HG02885 (cell line): ENCODE data around the gene ECT2L.
A peak's percentile ranks its signal among the peaks of the same experiment; 100 is the strongest.

Experiments
- ATAC-seq: cut with Tn5 transposase; IDR thresholded peaks from one replicate; pipeline ENCODE4 v1.9.1; 2021; ENCODE audit warnings: mild to moderate bottlenecking; ENCODE audit not compliant: unreplicated experiment, poor library complexity

ECT2L gene, protein sequence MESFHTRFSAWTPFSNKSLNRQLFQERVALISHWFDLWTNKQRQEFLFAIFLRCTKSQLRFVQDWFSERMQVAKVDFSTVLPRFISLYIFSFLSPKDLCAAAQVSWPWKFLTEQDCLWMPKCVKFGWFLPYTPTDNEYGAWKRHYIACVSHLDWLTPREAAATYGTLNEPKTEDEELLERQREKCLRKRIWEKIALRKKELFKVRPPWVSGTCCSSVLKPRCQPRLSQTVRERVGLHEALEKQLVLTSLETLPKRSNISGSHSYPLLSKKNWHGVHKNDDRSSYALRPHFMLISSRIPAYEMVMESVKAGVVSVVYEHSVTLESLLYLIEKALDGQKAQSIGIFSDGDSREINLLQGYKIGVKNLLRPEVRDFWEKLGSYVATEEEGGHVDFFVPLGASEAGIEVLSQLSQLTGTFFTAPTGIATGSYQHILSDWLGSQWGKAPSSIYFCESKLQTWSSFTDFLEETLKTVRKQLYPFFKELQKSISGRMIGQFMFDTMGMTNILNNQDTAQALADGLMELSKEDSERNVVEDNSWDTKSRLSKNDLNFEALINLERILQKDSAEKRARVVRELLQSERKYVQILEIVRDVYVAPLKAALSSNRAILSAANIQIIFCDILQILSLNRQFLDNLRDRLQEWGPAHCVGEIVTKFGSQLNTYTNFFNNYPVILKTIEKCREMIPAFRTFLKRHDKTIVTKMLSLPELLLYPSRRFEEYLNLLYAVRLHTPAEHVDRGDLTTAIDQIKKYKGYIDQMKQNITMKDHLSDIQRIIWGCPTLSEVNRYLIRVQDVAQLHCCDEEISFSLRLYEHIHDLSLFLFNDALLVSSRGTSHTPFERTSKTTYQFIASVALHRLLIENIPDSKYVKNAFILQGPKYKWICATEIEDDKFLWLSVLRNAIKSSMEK

DNA sequence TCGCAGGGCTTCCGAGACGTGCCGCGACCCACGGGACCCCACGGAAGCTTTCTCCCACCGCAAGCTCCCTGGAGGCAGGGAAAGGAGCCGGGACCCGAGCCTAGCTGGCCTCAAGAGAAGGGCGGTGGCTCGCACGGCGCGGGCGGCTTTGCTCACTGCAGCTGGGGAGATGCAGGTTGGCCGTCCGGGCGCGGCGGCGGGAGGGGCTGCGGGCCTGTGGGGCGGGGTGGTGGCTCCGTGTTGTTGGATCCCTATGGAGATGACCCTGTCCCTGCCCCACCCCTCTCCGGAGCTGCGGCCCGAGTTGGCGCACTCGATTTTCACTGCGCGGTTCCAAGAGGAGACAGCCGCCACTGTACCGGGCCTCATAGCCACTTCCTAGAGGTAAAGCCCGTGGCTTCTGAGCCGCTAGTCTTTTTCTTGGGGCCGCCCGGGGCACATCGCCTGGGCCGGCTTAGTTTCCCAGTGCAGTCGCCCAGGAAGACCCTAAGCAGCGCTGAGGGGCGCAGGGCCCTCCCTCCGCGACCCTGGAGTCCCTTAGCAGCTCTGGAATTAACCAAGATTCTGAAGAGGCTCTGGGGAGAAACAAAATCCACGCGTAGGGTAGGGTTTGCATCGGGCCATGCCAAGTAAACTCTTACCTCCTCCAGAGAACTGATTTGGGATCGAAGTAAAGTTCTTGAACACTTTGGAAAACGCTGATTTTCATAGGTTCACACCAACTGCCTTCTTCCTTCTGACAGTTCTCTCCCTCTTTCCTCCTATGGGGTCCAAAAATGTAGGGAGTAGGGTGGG, at the start of gene ECT2L:
ECT2L (plus strand) TSS at position 279 of the 795 bp plus-strand sequence. CDS start 17,188 bp downstream, outside the sequence.
- no peak for ATAC-seq

DNA sequence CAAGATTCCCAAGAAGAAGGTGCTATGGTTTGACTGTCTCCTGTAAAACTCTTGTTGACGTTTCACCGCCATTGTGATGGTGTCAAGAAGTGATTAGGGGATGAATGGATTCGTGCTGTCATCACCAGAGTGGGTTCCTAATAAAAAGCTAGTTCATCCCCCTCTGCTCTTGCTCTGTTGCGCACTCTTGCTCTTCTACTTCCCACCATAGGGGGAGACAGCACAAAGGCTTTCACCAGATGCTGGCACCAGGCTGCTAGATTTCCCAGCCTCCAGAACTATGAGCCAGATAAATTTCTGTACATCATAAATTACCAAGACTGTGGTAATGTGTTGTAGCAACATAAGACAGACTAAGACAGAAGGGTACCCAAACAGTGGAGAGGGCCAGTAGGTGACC, 43.9 kb upstream of the ECT2L start:
- ATAC-seq: no peak

DNA sequence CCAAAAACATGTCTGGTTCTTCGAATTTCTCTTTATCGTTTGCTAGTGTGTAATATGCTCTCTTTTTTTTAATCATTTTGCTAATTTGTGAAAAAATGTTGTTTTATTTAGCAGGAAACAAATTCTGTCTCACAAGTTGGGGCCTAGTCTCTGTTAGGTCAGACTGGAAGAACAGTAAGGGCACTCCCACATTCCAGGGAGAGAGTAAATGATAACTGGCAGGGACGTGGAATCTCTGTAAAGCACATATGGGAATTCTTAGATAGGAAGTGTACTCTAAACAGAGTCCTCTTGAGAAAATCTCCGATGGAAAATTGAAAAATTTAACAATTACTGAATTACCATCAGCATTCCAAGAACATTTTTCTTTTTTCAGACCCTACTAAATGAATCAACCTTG, 38.8 kb upstream of the ECT2L start:
- ATAC-seq: no peak

DNA sequence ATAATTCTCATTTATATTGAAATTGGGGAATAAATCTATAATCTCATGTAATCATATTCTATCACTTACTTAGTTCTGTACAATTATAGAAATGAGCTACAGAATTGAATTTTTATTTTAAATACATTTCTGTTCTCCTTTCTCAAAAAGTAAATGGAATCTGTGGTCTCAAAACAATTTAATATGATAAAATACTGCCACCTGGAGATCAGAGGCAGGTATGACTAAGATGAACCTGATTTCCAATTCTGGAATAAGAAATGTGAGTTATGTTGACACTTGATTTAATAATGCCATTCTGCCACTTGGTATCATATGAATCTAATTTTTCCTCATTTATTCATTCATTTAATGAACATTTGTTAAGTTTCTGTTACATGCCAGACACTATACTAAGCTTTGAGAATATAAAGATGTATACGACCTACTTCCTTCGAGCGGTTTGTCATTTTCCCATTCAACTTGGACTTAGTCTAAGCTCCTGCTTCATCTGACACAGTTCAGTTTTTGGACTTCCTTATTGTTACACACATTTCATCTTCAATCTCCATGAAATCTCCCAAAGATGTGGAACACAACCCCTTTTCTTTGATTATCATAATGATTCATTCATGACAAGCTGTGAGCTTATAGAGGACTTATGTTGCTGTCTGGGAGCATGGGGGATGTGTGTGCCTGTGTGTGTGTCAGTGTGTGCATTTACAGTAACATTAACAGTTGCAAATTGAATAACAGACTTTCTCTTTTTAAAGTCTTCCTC, 29.8 kb upstream of the ECT2L start:
- ATAC-seq: no peak

DNA sequence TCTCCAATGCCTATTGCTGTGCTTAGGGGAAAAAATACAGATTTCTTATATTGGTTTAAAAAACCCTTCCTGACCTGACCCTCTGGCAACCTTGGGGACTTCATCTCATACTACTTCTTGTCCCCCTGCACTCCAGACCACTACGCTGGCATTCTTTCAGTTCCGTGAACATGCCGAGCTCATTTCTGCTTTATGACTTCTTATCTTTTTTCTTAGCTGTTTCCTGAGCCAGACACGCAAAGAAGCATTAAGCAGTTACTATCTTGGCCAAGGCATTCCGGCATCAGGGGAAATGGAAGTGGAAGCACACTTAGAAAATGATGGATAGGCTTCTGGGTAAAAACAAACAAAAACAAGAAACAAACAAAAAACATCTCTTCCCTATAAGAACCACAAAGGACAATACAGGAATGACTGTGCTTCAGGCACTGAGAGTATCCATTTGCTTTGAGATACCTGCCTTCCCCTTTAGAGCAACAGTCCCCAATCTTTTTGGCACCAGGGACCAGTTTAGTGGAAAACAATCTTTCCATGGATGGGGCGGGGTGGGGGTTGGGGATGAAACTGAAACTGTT, 26.7 kb upstream of the ECT2L start:
- no peak for ATAC-seq

DNA sequence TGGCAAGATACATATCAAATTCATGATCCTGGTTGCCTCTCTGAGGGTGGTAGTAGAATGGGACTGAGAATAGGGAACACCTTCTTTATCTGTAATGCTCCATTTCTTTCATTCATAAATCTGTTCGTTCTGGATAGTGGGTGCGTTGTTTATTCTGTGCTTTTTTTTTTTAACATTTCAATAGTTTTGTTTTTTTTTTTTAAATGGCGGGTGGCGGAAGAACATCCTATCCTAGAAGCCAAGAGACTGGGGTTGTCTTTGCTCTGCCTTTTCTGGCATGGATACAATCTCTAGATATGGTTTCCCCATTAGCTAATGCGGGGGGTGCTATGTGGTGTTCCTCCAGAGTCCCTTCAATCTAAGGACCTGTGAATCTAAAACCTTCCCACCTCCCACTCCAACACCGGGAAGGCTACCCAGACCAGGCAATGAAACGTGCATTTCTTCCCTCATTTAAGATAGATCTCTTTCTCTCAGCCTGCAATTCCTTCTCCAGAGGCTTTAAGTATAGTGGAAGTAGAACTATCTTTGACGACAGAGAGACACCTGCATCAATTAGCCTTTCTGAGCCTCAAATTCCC, 23.2 kb upstream of the ECT2L start:
- no peak for ATAC-seq

DNA sequence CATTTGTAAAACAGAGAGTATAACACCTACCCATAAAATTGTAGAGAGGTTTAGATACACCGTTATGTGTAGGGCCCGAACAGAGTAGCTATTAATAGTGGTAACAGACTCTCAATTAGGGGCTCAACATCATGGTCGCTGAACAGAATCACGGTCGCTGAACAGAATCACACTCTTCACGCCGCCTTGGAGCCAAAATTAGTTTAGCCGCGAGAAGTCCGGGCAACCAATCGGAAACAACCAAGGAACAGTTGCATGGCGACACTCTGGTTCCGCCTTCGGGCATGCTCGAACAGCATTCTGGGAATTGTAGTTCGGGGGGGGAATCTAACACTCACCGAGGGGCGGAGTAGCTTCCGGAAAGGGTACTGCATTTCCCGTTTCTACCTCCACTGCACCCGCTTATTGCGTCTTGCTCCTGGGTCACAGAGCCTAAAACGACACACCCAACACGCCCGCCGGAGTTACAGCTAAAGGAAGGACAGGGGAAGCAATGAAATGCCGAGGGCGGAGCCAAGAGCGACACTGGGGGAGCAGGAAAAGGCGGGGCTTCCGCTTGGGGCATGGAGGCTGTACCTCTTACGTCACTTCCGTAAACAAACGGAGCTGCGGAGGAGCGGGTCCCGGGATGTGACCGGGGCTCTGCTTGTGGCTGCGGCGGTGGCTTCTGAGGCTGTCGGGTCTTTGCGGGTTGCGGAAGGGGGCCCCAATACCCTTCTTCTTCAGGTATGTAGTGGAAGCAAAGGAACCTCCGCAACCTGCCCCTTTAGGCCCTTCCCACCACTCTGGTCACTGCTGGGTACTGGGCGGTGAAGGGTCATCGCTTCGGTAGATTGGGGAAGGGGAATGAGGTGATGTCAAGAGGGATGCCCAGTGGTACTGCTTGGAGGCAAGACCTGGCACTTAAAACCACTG, 22.5 kb upstream of the ECT2L start, which contains the start of gene CCDC28A:
CCDC28A (plus strand) TSS at position 593 of the 915 bp plus-strand sequence. CDS start 2,352 bp downstream, outside the sequence.
- ATAC-seq: peak; percentile 94

DNA sequence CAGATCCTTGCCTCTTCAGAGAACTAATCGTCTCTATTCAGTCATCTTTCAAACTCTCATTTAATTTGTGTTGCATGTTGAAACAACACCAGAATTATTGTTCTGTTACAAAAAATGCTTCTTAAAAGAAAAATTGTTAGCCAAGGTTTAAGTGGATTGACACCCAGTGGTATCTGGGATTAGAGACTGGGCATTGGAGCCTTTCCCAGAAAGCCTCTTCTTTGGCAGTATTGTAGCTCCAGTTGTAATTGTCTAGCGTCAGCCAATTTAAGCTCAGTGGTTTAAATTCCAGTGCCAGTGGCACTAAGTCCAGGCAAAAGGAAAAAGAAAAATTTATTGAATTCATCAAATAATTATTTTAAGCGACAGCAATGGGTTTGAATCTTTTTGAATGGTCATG, 21.5 kb upstream of the ECT2L start:
- no peak for ATAC-seq

DNA sequence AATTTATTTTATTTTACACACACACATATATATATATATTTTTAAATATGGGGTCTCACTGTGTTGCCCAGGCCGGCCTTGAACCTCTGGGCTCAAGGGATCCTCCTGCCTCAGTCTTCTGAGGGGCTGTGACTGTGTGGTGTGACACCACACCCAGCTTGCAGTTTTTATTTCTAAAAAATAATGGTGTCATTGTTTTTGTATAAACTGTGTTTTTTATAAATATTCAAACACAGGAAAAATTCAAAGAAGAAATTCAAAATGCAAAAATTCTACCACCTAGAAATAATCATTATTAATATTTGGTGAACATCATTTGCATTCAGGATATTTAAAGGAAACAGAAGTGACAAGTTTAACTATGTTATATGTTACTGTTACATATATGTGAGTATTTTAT, 19.2 kb upstream of the ECT2L start:
- ATAC-seq: no peak

DNA sequence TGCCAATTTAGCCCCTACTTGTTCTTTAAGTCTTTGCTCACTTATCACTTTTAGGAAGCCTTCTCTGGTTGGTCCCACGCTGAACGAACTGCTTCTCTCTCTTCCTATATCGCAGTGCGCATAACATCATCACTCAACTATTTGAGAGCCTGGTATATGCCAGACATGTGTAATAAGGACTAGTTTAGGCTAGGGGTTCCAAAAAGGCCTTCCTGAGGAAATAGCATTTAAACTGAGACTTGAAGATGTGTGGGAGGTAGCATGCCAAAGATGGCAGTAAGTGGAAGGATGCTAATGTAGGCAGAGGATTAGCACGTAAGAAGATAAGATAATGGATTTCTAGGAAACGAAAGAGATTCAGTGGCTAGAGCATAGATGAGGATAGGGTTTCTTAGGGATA, 17.6 kb upstream of the ECT2L start:
- ATAC-seq: no peak

DNA sequence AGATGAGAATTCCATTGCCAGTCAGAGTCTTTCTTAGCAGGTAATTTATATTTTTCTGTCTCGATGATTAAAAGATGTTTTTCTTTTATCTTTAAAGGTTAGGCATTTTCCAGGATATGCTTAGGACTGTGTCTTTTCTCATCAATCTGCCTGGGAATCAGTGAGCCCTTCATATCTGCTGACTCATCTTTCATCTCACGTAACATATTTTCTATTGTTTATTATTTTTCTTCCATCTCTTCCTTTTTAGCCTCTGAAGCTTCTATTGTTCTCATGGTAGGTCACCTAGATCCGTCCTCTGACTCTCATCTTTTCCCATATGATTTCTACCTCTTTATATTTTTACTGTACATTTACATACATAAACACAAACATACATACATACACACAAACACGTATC, 13.6 kb upstream of the ECT2L start:
- ATAC-seq: no peak

DNA sequence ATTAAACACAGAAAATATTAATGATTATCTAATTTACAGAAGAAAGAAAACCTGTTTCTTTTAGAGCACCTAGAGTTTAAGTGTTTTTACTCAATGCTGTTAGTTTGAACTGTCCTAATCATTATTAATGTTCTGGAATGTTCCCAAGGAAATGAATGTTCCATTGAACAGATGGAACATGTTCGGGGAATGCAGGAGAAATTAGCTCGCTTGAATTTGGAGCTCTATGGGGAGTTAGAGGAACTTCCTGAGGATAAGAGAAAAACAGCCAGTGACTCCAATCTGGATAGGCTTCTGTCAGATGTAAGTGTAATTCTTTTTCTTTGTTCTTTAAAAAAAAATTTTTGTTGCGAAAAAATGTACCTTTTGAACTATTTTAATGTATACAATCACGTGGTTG, 10.8 kb upstream of the ECT2L start:
- no peak for ATAC-seq

DNA sequence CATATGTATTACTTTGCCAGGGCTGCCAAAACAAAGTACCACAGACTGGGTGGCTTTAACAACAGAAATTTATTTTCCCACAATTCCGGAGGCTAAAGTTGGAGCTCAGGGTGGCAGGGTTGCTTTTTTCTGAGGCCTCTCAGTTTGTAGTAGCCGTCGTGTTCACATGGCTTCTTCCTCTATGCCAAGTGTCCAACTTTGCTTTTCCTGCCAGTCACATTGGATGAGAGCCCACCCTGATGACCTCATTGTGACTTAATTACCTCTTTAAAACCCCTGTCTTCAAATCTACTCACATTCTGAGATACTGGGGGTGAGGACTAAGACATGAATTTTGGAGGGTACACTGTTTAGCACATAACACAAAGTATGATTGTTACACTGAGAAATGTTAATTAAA, 9.9 kb upstream of the ECT2L start:
- no peak for ATAC-seq

DNA sequence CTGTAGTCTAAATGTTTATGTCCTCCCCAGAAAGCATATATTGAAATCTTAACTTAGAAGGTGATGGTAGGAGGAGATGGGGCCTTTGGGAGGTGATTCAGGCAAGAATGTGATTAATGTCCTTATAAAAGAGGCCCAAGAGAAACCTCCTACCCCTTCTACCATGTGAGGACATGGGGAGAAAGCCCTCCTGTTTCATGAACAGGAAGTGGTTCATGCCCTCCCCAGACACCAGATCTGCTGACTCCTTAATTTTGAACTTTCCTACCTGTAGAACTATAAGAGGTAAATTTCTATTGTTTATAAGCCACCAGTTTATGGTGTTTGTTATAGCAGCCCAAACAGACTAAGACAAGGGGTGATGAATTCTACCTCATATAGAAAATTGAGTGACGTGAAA, 8.7 kb upstream of the ECT2L start:
- ATAC-seq: no peak

DNA sequence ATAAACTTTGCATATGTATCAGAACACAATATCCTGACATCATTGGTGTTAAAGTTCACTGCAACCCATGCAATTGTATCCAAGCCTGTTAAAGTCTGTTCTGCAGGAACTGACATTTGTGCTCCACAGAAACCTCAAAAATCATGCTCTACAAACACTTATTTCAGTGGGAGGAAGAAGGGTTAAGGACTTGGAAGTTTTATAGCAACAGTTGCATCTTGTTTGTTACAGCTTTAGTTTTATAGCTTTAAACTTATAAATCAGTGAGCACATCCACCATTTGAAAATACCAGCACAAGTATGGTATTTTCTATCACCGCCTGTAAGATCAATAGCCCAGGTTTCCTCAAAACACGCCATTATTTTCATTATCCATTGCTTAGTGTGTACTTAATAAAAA, 884 bp downstream of the ECT2L start:
- ATAC-seq: no peak

DNA sequence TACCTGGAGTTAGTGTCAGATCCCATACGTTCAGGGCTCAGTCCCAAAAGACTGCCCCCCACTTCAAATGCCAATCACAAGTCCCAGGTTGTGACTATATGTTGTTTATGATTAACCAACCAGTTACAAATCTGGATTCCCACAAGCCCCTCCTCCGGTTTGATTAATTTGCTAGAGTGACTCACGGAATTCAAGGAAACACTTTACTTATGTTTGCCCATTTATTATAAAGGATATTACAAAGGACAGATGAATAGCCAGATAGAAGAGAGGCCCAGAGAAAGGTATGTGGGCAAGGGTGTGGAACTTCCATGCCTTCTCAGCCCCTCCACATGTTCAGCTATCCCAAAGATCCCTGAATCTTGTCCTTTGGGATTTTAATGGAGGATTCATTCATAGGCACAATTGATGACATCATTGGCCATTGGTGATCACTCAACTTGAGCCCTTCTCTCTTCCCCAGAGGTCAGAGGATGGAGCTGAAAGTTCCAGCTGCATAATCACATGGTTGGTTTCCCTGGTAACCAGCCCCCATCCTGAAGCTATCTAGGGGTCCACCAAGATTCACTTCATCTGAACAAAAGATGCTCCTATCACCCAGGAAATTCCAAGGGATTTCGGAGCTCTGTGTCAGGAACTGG, 2.0 kb downstream of the ECT2L start:
- no peak for ATAC-seq

DNA sequence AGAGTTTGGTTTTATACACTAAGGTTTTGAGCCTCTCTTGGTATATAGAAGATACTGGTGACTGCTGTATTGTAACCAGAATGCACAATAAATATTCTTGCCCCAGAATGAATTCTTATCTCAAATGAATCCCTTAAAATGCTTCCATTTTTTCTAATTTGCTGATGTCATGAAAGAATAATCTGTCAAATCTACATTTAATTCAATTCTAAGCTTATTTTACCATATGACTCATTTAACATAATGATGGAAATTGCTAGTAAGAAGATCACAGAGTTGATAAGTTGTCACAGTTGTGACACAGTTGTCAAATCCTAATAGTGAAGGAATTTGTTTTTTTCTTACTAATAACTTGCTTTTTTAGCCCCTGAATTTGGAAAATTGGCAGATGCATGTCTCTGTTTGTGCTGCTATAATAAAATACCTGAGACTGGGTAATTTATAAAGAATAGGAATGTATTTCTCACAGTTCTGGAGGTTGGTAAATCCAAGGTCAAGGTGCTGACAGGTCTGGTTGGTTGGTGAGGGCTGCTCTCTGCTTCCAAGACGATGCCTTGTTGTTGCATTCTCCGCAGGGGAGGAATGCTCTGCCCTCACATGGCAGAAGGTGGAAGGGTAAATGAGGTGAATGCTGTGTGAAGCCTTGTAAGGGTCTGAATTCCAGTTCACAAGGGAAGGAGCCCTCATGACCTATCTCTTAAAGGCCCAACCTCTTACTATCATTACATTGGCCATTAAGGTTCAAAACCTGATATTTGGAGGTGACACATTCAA, 4.7 kb downstream of the ECT2L start:
- ATAC-seq: no peak
